Sigmoid colon (tissue), 7 donors: ENCODE measurements around the gene ATP12A. TPM values are rescaled to one million over a fixed set of nuclear protein-coding genes. Genes with fewer than 3 reads are reported as not detected.
A peak's percentile ranks its signal among the peaks of the same experiment; 100 is the strongest.
"Not testable (repeated sequence)": the region's sequence is repeated elsewhere in the genome, so short reads cannot be mapped to it uniquely, and the experiment has no call there.

ENCODE experiments used
- DNase-seq: peaks from one replicate; pipeline ENCODE4 v3.0.0-alpha.2; 2019
- H3K27ac ChIP-seq, 4 donors: fragments of 200-600 bp; sonication (generic); one replicate each; pipeline ENCODE4 v1.5.1; 2016 to 2019; ENCODE audit warnings: mild to moderate bottlenecking in 1 of 4
- H3K27me3 ChIP-seq, 3 donors: fragments of 200-600 bp; sonication (generic); one replicate each; pipeline ENCODE4 v1.5.1; 2019; ENCODE audit warnings: mild to moderate bottlenecking in 1 of 3
- H3K36me3 ChIP-seq, 4 donors: fragments of 200-600 bp; sonication (generic); one replicate each; pipeline ENCODE4 v1.5.1; 2016 to 2019
- H3K4me1 ChIP-seq, 4 donors: fragments of 200-600 bp; sonication (generic); one replicate each; pipeline ENCODE4 v1.5.1; 2017 to 2019
- H3K4me3 ChIP-seq, 4 donors: fragments of 200-600 bp; sonication (generic); one replicate each; pipeline ENCODE4 v1.5.1; 2017 to 2019; ENCODE audit warnings: mild to moderate bottlenecking in 2 of 4, moderate library complexity in 1 of 4
- H3K9me3 ChIP-seq, 4 donors: fragments of 200-600 bp in 3 of 4; sonication (generic) in 3 of 4; one replicate each; pipeline versions ENCODE4 v1.5.1 to v1.6.1; 2013 to 2019
- EP300 ChIP-seq, 4 donors: sonication (generic); formaldehyde crosslinking; IDR thresholded peaks; one replicate each; pipeline ENCODE4 v1.6.1; 2017; ENCODE audit warnings: antibody characterized with exemption in 4 of 4
- POLR2A ChIP-seq, 2 donors: fragments of 450-650 bp; IDR thresholded peaks; one replicate each; pipeline ENCODE4 v1.6.1; 2016; ENCODE audit warnings: antibody characterized with exemption in 2 of 2, mild to moderate bottlenecking in 2 of 2, moderate library complexity in 2 of 2
- POLR2AphosphoS5 ChIP-seq, 4 donors: sonication (generic); formaldehyde crosslinking; IDR thresholded peaks; one replicate each; pipeline ENCODE4 v1.6.1; 2017; ENCODE audit warnings: antibody characterized with exemption in 4 of 4
- WGBS, 2 donors: extraction: QIAGEN DNeasy Blood & Tissue Kit; methylation state at CpG; one replicate each; pipeline ENCODE4 v1.1.7; 2013; 5-methylcytosine and 5-hydroxymethylcytosine counted together
- intact Hi-C: fragments of 100-400 bp; cut with DNase I; formaldehyde crosslinking; loops from one replicate; pipeline ENCODE4 v1.15.1; 2023
- polyA plus RNA-seq, 3 donors: library from polyadenylated mRNA; stranded (reverse); fragments of 200-250 nt; gene quantifications; one replicate each; pipeline ENCODE4 v1.2.3, GENCODE V29; 2013
- total RNA-seq, 4 donors: library from RNA; depleted of rRNA; stranded (reverse); fragments of >200 nt; gene quantifications; one replicate each; pipeline ENCODE4 v1.1.0, GENCODE V29; 2016
- TF ChIP-seq, protein P1 (sequence below), 4 experiments: fragments of 450-650 bp in 3 of 4; fragments of 200-600 bp in 1 of 4; IDR thresholded peaks; one replicate each; pipeline ENCODE4 v1.5.1; 2016 to 2019; ENCODE audit warnings: antibody characterized with exemption in 4 of 4, mild to moderate bottlenecking in 3 of 4, moderate library complexity in 2 of 4
- donor health status: healthy with polysubstance abuse.
- donor health status: Bipolar disorder and iron deficiency.
- donor health status: healthy.

The ATP12A gene
- total and polyA plus RNA-seq, 7 donors: not detected

DNA sequence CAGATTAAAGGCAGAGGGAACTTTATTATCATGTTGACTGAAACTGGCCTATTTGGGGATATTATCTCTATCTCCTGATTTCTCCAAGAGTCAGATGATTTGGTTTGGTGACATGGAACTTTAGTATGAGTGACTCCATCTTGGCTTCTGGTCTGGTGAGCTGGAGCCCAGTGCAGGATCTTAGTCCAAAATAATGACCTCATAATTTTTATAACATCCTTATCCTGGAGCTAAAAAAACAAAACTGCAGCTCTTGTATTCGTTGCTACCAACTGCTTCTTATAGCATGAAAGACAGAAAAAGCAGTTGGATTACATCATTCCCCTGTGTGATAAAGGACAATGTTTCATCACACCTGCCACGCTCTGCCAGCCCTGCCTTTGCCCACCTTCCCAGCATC is 44.5 kb downstream of the ATP12A start:
- intact Hi-C loops: no loop called here
- Histone ChIP-seq H3K4me1 (no peaks in the 10 kb centered on the region), H3K27me3 (no peaks in the 10 kb centered on the region), H3K36me3 (no peaks in the 10 kb centered on the region), H3K4me3 (no peak overlapping the region), H3K27ac (no peak overlapping the region), H3K9me3 (no peaks in the 10 kb centered on the region)
- TF ChIP-seq POLR2AphosphoS5 (IDR thresholded peaks at IDR 0.05): no peak
- 17 to 55% methylated on average over 2 of the region's 2 CpGs for WGBS, 2 donors
- DNase-seq: no peak

DNA sequence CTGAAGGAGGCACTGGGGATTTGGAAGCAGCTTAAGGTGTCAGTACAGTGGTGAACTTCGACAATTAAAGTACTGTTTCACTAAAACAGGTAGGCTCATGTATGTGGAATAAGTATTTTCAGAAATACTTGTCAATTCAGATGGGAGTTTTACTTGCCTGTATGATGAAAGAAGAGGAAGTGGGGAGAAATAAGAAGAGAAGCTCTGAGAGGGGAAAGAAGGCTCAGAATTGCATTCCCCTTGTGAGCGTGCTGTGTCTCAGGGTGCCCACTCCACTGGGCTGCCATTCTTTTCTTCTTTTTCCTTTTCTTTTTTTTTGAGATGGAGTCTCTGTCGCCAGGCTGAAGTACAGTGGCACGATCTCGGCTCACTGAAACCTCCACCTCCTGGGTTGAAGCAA is 45.2 kb downstream of the ATP12A start:
- H3K27me3 ChIP-seq: no peaks in the 10 kb centered on the region
- no peak overlapping the region for H3K27ac ChIP-seq
- no peaks in the 10 kb centered on the region for H3K36me3 ChIP-seq
- no peaks in the 10 kb centered on the region for H3K9me3 ChIP-seq
- no peaks in the 10 kb centered on the region for H3K4me1 ChIP-seq
- intact Hi-C loops: no loop called here
- WGBS, 2 donors: 84 to 87% methylated on average over 5 of the region's 5 CpGs
- no peak for DNase-seq
- no peak overlapping the region for H3K4me3 ChIP-seq
- TF ChIP-seq POLR2A (IDR thresholded peaks at IDR 0.05) (no peak), EP300 (IDR thresholded peaks at IDR 0.05) (no peak), POLR2AphosphoS5 (IDR thresholded peaks at IDR 0.05) (no peak)
- TF ChIP-seq, protein P1, sequence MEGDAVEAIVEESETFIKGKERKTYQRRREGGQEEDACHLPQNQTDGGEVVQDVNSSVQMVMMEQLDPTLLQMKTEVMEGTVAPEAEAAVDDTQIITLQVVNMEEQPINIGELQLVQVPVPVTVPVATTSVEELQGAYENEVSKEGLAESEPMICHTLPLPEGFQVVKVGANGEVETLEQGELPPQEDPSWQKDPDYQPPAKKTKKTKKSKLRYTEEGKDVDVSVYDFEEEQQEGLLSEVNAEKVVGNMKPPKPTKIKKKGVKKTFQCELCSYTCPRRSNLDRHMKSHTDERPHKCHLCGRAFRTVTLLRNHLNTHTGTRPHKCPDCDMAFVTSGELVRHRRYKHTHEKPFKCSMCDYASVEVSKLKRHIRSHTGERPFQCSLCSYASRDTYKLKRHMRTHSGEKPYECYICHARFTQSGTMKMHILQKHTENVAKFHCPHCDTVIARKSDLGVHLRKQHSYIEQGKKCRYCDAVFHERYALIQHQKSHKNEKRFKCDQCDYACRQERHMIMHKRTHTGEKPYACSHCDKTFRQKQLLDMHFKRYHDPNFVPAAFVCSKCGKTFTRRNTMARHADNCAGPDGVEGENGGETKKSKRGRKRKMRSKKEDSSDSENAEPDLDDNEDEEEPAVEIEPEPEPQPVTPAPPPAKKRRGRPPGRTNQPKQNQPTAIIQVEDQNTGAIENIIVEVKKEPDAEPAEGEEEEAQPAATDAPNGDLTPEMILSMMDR (IDR thresholded peaks at IDR 0.05): no peak

DNA sequence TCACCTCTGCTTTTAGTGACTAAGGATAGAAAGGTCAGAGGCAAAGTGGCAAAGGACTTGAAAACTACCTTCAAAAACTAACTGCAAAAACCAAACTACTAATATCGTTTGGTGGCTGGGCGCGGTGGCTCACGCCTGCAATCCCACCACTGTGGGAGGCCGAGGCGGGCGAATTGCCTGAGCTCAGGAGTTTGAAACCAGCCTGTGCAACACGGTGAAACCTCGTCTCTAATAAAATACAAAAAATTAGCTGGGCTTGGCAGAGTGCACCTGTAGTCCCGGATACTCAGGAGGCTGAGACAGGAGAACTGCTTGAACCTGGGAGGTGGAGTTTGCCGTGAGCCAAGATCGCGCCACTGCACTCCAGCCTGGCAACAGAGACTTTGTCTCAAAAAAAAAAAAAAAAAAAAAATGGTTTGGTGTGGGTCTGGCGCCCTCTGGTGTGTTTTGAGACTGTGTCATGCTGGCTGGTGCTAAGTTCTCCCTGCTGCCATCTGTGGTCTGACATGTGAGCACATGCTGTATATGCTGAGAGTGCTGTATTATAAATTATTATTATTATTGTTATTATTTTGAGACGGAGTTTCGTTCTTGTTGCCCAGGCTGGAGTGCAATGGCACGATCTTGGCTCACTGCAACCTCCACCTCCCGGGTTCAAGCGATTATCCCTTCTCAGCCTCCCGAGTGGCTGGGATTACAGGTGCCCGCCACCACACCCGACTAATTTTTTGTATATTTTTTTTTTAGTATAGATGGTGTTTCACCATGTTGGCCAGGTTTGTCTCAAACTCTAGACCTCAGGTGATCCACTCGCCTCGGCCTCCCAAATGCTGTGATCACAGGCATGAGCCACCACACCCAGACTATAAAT is 47.8 kb downstream of the ATP12A start:
- no peak overlapping the region for H3K4me3 ChIP-seq
- H3K36me3 ChIP-seq: no peaks in the 10 kb centered on the region
- TF ChIP-seq POLR2A (IDR thresholded peaks at IDR 0.05): no peak
- TF ChIP-seq, protein P1 (IDR thresholded peaks at IDR 0.05): peak; percentile 34 to 64 (median 46)
- DNase-seq: no peak
- WGBS, 2 donors: 62 to 63% methylated on average over 24 of the region's 24 CpGs
- H3K4me1 ChIP-seq: no peaks in the 10 kb centered on the region
- intact Hi-C loops: no loop called here
- no peaks in the 10 kb centered on the region for H3K27me3 ChIP-seq
- no peaks in the 10 kb centered on the region for H3K9me3 ChIP-seq
- no peak overlapping the region for H3K27ac ChIP-seq

DNA sequence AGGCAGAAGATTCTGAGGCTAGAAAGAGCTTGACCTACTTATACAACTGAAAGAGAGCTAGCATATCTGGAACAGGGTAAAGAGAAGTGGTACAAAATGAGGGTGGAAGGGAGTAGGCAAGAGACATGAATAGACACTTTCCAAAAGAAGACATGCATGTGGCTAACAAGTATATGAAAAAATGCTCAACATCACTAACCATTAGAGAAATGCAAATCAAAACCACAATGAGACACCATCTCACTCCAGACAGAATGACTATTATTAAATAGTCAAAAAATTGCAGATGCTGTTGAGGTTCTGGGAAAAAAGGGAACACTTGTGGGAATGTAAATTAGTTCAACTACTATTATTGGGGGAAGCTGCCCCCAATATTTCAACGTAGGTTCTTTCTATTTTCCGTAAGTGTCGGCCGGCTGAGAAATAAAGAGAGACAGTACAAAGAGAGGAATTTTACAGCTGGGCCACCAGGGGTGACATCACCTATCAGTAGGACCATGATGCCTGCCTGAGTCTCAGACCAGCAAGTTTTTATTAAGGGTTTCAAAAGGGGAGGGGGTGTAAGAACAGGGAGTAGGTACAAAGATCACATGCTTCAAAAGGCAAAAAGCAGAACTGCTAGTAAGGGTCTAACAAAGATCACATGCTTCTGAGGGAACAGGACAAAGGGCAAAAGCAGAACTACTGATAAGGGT is 50.8 kb downstream of the ATP12A start:
- WGBS, 2 donors: 86 to 95% methylated on average over 4 of the region's 4 CpGs
- H3K27ac ChIP-seq, H3K36me3 ChIP-seq, H3K4me1 ChIP-seq, H3K27me3 ChIP-seq, intact Hi-C loops, H3K9me3 ChIP-seq, H3K4me3 ChIP-seq, DNase-seq: not testable (repeated sequence)

DNA sequence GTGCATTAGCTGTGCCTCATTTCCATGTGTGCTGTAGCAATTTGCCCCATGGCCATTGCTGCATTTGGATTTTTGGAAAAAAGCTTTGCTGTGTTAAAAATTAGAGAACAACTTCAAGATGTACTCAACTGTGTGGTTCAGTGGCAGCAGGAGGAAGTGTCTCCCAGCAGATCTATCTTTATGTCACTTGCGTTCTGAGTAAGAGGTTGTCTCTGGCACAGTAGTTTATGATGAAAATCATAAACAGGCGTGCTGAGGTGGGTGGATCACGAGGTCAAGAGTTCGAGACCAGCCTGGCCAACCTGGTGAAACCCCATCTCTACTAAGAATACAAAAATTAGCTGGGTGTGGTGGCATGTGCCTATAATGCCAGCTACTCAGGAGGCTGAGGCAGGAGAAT is 54.7 kb downstream of the ATP12A start:
- DNase-seq: no peak
- no peak overlapping the region for H3K4me3 ChIP-seq
- H3K4me1 ChIP-seq: no peaks in the 10 kb centered on the region
- no peaks in the 10 kb centered on the region for H3K9me3 ChIP-seq
- no peak overlapping the region for H3K27ac ChIP-seq
- H3K27me3 ChIP-seq: no peaks in the 10 kb centered on the region
- TF ChIP-seq, protein P1 (IDR thresholded peaks at IDR 0.05): no peak
- TF ChIP-seq POLR2A (IDR thresholded peaks at IDR 0.05): no peak
- no peak for TF ChIP-seq EP300 (IDR thresholded peaks at IDR 0.05)
- TF ChIP-seq POLR2AphosphoS5 (IDR thresholded peaks at IDR 0.05): no peak
- H3K36me3 ChIP-seq: no peaks in the 10 kb centered on the region
- intact Hi-C loops: no loop called here
- 33 to 63% methylated on average over 4 of the region's 4 CpGs for WGBS, 2 donors
